Tibial nerve (tissue), 3 donors: Measurements from ENCODE around the gene PVALEF.

ENCODE experiments used
- POLR2A ChIP-seq, 2 donors: fragments of 450-650 bp; IDR thresholded peaks; one replicate each; pipeline ENCODE4 v1.6.1; 2017; ENCODE audit warnings: antibody characterized with exemption in 2 of 2, mild to moderate bottlenecking in 2 of 2, moderate library complexity in 2 of 2
- TF ChIP-seq, protein P1 (sequence below), 5 experiments: fragments of 200-600 bp in 3 of 5; fragments of 450-650 bp in 2 of 5; sonication (generic) in 3 of 5; IDR thresholded peaks; one replicate each; pipeline ENCODE4 v1.5.1; 2016 to 2019; ENCODE audit warnings: antibody characterized with exemption in 5 of 5, mild to moderate bottlenecking in 3 of 5, moderate library complexity in 2 of 5

DNA sequence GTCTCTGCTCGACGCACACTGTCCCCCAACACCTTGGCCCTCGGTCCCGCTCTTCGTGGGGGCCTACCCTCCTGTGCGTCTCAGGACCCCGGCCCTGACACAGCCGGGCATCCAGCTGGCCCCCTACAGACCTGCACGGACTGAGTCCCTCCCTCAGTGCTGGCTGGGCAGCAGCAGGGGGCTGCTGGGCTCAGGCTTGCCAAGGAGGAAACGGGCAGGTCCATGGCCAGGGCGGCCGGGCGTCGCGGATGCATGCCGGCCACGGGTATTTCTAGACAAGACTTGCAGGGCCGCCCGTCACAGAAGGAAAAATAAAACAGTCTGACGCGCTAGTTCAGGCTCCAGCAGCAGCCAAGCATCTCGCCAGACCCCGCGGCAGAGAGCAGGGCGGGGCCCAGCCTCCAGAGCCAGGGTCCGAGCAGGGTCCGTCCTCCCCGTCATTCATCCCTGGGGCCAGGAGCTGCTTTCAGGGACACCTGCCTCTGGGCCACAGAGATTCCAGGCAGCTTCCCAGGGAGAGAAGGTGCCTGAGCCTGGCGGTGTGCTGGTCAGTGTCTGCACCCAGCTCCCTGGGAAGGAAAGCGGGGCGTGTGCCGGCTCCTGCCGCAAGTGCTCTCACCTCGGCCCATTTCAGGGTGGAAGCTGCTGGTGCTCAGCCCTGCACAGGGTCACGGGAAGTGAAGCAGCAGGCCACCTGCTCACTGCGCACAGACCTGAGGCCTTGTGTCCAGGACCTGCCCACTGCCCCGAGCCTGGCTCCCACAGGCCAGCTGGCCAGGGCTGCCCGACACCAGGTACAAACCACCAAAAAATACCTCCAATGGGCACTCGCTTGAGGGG, 7.2 kb upstream of the PVALEF start:
- TF ChIP-seq, protein P1, sequence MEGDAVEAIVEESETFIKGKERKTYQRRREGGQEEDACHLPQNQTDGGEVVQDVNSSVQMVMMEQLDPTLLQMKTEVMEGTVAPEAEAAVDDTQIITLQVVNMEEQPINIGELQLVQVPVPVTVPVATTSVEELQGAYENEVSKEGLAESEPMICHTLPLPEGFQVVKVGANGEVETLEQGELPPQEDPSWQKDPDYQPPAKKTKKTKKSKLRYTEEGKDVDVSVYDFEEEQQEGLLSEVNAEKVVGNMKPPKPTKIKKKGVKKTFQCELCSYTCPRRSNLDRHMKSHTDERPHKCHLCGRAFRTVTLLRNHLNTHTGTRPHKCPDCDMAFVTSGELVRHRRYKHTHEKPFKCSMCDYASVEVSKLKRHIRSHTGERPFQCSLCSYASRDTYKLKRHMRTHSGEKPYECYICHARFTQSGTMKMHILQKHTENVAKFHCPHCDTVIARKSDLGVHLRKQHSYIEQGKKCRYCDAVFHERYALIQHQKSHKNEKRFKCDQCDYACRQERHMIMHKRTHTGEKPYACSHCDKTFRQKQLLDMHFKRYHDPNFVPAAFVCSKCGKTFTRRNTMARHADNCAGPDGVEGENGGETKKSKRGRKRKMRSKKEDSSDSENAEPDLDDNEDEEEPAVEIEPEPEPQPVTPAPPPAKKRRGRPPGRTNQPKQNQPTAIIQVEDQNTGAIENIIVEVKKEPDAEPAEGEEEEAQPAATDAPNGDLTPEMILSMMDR (IDR thresholded peaks at IDR 0.05), result no peak
- no peak for TF ChIP-seq POLR2A (IDR thresholded peaks at IDR 0.05)
